Measurements from ENCODE around the gene PRKCD.

DNA sequence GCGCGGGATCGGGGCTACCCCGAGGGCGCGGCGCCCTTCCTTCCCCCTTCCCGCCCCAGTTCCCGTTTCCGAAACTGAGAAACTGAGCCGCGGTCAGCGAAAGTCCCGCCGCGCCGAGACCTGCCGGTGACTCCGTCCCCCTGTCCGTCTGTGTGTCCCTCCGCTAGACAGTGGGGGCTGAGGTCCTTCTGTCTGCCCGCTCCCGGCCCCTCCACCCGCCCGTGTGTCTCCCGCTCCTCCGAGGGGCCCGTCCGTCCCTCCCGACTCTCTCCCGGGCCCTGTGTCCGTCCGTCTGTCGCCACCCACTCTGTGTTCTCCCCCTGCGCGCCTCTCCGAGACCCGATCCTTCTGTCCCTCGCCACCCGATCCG lies 426 bp downstream of the PRKCD start:
- TF ChIP-seq CTCF (conservative IDR thresholded peaks at IDR 0.05): no peak
- TF ChIP-seq EZH2 (IDR thresholded peaks at IDR 0.05; ENCODE audit: low read depth): no peak
